Activated CD4-positive, alpha-beta memory T cell treated with anti-CD3 and anti-CD28 coated beads, Interleukin-2, amount 10 ng/mL, durations not matched to agents 7 days and 5 days (primary cell): Measurements from ENCODE around the gene SLC4A9. TPM values are rescaled to one million over a fixed set of nuclear protein-coding genes. Genes with fewer than 3 reads are reported as not detected.

Experiments used
- CTCF ChIA-PET: fragments of 350-600 bp; sonication (Branson Sonifier 250); formaldehyde crosslinking; loops from one replicate; lab custom pipeline; 2021; ENCODE audit warnings: antibody characterized with exemption, inconsistent platforms; lab: Charles Lee
- POLR2A ChIA-PET: fragments of 350-600 bp; sonication (Branson Sonifier 250); formaldehyde crosslinking; loops from one replicate; lab custom pipeline; 2021; ENCODE audit warnings: antibody characterized with exemption; lab: Charles Lee
- DNase-seq: peaks from one replicate; pipeline ENCODE4 v3.0.0-alpha.2; 2020
- H3K27ac Mint-ChIP-seq: one replicate; pipeline ENCODE4 v1.8.0; 2021; ENCODE audit warnings: mild to moderate bottlenecking, mixed read lengths
- H3K27me3 Mint-ChIP-seq: one replicate; pipeline ENCODE4 v1.8.0; 2021; ENCODE audit warnings: mixed read lengths
- H3K36me3 Mint-ChIP-seq: one replicate; pipeline ENCODE4 v1.8.0; 2021; ENCODE audit warnings: low read depth, mixed read lengths
- H3K4me1 Mint-ChIP-seq: one replicate; pipeline ENCODE4 v1.8.0; 2021; ENCODE audit warnings: mixed read lengths
- H3K4me3 Mint-ChIP-seq: one replicate; pipeline ENCODE4 v1.8.0; 2021; ENCODE audit warnings: mild to moderate bottlenecking, mixed read lengths
- H3K9me3 Mint-ChIP-seq: one replicate; pipeline ENCODE4 v1.8.0; 2021; ENCODE audit warnings: mixed read lengths
- total RNA-seq, 2 experiments: library from RNA; stranded (reverse); gene quantifications; one replicate each; pipeline ENCODE4 v1.2.3, GENCODE V29; 2021

SLC4A9 gene
- total RNA-seq, 2 experiments from 2014 or later = 0.43 to 0.78 TPM

DNA sequence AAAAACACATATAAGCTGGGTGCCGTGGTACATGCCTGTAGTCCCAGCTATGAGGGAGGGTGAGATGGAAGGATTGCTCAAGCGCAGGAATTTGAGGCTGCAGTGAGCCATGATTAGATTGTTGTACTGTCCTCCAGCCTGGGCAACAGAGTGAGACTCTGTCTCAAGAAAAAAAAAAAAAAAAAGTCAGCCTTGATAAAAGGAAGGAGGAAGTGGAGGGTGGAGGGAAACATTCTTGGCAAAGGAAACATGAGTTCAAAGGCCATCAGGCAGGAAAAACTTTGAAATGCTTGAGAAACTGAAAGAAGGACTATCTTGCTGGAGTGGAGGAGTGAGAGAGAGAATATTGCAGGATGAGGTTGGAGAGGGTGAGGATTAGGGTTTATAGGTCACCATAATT, 23.3 kb downstream of the SLC4A9 start:
- Mint-ChIP-seq H3K36me3 (peaks cover 3% of the 10 kb centered on the region), H3K9me3 (no peaks in the 10 kb centered on the region), H3K4me1 (peaks cover 4% of the 10 kb centered on the region), H3K27ac (no peak overlapping the region), H3K4me3 (no peak overlapping the region), H3K27me3 (no peaks in the 10 kb centered on the region)
- ChIA-PET CTCF (interaction anchor here (0.7 to 1.7 kb wide), 2 partner anchors 11 to 820 kb away, joined by 4 to 5 read pairs; no protein-coding TSS in a partner anchor), POLR2A (no interaction called here)
- DNase-seq = no peak

DNA sequence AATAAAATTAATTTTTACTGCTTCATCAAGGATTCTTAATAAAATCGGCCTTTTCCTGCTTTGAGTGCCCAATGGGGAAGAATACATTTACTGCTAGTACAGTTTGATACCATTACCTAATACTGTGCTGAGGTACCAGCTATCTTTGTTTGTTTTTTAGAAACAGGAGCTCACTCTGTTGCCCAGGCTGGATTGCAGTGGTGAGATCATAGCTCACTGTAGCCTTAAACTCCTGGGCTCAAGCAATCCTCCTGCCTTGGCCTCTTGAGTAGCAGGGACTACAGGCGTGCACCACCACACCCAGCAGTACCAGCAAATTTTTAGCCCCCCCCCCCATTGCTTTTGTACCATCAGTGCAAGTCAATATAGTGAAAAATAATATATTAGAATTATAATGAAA, 28.1 kb downstream of the SLC4A9 start:
- Mint-ChIP-seq H3K27me3 (no peaks in the 10 kb centered on the region), H3K9me3 (no peaks in the 10 kb centered on the region), H3K4me1 (peaks cover 6% of the 10 kb centered on the region), H3K27ac (no peak overlapping the region), H3K36me3 (peaks cover 8% of the 10 kb centered on the region), H3K4me3 (no peak overlapping the region)
- ChIA-PET POLR2A (interaction anchor here (0.9 kb wide), 1 partner anchor 13 kb away, joined by 3 read pairs; the partner anchor contains the start of gene ANKHD1), CTCF (interaction anchor here (0.6 to 4.2 kb wide), 3 partner anchors 15 to 234 kb away, joined by 3 to 25 read pairs (median 4); no protein-coding TSS in a partner anchor)
- no peak for DNase-seq

DNA sequence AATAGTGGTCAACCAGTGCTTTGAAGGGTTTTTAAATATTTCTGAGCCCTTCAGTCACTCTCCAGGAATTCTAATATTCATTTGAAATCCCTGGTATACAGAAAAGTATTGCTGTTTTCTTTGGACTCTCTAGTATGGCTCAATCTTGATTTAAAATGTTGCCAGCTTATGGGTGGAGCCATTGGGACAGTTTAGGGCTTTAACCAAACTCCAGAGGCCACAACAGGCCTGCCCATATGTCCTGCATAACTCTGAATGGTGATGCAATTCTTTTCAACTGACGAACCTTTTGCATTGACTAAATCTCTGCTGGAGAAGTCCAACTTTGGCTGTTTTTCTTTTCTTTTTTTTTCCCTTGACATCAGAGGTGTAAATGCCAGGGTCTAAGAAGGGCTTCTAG, 31.3 kb downstream of the SLC4A9 start:
- DNase-seq = no peak
- CTCF ChIA-PET = interaction anchor here (2.0 kb wide), 1 partner anchor 19 kb away, joined by 4 read pairs; no protein-coding TSS in a partner anchor
- no peak overlapping the region for H3K4me3 Mint-ChIP-seq
- peaks cover 2% of the 10 kb centered on the region for H3K4me1 Mint-ChIP-seq
- no peak overlapping the region for H3K27ac Mint-ChIP-seq
- H3K27me3 Mint-ChIP-seq = no peaks in the 10 kb centered on the region
- peaks cover 5% of the 10 kb centered on the region for H3K36me3 Mint-ChIP-seq
- POLR2A ChIA-PET = interaction anchor here (0.7 kb wide), 1 partner anchor 10 kb away, joined by 3 read pairs; no protein-coding TSS in a partner anchor
- H3K9me3 Mint-ChIP-seq = no peaks in the 10 kb centered on the region

DNA sequence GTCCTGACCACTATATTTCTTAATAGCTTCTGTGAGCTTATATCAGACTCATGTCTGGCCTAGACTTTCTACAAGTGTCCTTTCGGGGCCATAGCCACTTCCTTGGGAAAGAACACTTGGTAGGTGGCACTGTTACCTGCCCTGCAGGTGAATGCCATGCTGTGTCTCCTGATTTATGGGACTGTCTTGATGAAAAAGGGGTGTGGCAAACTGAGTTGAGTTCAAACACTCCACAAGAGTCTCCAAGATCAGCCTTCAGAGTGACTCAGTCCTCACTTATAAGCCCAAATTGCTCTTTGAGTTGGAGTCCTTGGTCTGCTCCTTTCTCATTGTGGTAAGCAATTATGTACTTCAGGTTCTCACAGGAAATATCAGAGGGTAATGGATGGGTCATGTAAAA, 31.7 kb downstream of the SLC4A9 start:
- no peaks in the 10 kb centered on the region for H3K27me3 Mint-ChIP-seq
- peaks cover 2% of the 10 kb centered on the region for H3K4me1 Mint-ChIP-seq
- DNase-seq = no peak
- H3K27ac Mint-ChIP-seq = no peak overlapping the region
- POLR2A ChIA-PET = interaction anchor here (0.7 kb wide), 1 partner anchor 10 kb away, joined by 3 read pairs; no protein-coding TSS in a partner anchor
- CTCF ChIA-PET = interaction anchor here (2.0 kb wide), 1 partner anchor 20 kb away, joined by 4 read pairs; no protein-coding TSS in a partner anchor
- H3K9me3 Mint-ChIP-seq = no peaks in the 10 kb centered on the region
- peaks cover 5% of the 10 kb centered on the region for H3K36me3 Mint-ChIP-seq
- H3K4me3 Mint-ChIP-seq = no peak overlapping the region

DNA sequence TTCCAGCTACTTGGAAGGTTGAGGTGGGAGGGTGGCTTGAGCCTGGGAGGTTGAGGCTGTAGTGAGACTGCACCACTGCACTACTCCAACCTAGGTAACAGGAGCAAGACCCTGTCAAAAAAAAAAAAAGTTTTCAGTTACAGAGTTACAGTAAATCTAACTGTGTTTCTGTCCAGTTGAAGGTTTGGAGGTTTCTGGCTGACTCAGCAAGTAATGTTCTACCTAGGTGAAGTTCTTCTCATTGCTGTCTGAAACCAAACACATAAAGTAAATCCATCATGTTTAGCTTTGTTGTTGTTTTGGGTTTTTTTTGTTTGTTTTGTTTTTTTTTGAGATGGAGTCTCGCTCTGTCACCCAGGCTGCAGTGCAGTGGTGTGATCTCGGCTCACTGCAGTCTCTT, 33.7 kb downstream of the SLC4A9 start:
- CTCF ChIA-PET = no interaction called here
- H3K4me3 Mint-ChIP-seq = no peak overlapping the region
- peaks cover 2% of the 10 kb centered on the region for H3K4me1 Mint-ChIP-seq
- POLR2A ChIA-PET = interaction anchor here (1.2 to 2.1 kb wide), 3 partner anchors 8 to 303 kb away, joined by 3 to 5 read pairs (median 5); partner anchors contain the start of gene ANKHD1
- H3K27me3 Mint-ChIP-seq = no peaks in the 10 kb centered on the region
- no peak for DNase-seq
- no peaks in the 10 kb centered on the region for H3K9me3 Mint-ChIP-seq
- no peak overlapping the region for H3K27ac Mint-ChIP-seq
- peaks cover 5% of the 10 kb centered on the region for H3K36me3 Mint-ChIP-seq

DNA sequence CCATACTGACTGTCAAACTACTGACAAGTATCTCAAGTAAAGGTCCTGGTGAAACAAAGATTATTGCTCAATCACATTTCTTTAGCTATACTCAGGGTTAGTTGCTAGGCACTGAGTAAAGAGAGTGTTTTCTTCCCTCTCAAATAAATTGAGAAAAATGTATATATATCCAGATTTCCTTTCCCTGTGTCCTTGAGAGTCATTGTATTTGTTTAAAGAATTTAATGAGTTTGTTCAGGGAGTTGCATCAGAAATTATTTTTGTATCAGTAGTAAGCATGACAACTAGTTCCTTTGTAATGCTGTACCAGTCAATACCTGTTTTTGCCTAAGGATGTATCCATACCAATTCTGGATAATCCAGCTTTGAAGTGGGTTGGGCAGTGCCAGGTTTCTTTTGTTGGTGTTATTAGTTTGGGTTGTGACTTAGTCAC, 38.4 kb downstream of the SLC4A9 start:
- ChIA-PET CTCF (interaction anchor here (0.7 kb wide), 1 partner anchor 629 kb away, joined by 3 read pairs; no protein-coding TSS in a partner anchor), POLR2A (no interaction called here)
- H3K9me3 Mint-ChIP-seq = no peaks in the 10 kb centered on the region
- DNase-seq = no peak
- H3K27me3 Mint-ChIP-seq = no peaks in the 10 kb centered on the region
- no peak overlapping the region for H3K27ac Mint-ChIP-seq
- H3K36me3 Mint-ChIP-seq = peaks cover 8% of the 10 kb centered on the region
- H3K4me3 Mint-ChIP-seq = no peak overlapping the region
- H3K4me1 Mint-ChIP-seq = peaks cover 16% of the 10 kb centered on the region

DNA sequence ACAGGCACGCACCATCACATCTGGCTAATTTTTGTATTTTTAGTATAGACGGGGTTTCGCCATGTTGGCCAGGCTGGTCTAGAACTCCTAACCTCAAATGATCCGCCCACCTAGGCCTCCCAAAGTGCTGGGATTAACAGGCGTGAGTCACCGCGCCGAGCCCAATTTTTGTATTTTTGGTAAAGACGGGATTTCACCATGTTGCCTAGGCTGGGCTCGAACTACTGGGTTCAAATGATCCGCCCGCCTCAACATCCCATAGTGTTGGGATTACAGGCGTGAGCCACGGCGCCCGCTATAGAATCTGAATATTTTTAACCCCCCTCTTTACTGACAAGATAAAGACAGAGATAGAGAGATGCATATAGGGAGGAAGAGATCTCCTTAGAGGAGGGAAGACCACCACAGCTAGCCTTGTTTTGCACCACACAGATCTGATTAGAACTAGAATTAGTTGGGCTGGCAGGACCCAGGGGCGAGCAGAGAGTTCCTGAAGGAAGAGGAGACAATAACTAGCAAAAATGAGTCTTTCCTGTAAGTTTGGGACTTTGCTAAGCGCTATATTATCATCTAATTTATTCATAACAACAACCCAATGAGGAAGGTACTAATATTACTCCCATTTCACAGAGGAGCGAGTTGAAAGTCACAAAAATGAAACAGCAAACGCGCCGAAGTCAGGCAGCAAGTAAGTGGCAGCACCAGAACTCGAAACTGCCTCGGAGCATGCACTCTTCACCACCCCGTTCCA, 40.2 kb downstream of the SLC4A9 start:
- ChIA-PET POLR2A (interaction anchor here (1.1 to 2.9 kb wide), 22 partner anchors 12 to 1219 kb away, joined by 3 to 39 read pairs (median 6); partner anchors contain the start of genes DIAPH1, EIF4EBP3, HARS1 and HARS2), CTCF (interaction anchor here (1.0 to 3.5 kb wide), 4 partner anchors 37 to 237 kb away, joined by 3 to 11 read pairs (median 7); partner anchors contain the start of gene HBEGF)
- Mint-ChIP-seq H3K27ac (peak overlapping the region; percentile 76), H3K27me3 (no peaks in the 10 kb centered on the region), H3K4me3 (no peak overlapping the region), H3K36me3 (peaks cover 20% of the 10 kb centered on the region), H3K4me1 (peaks cover 30% of the 10 kb centered on the region), H3K9me3 (no peaks in the 10 kb centered on the region)
- no peak for DNase-seq

DNA sequence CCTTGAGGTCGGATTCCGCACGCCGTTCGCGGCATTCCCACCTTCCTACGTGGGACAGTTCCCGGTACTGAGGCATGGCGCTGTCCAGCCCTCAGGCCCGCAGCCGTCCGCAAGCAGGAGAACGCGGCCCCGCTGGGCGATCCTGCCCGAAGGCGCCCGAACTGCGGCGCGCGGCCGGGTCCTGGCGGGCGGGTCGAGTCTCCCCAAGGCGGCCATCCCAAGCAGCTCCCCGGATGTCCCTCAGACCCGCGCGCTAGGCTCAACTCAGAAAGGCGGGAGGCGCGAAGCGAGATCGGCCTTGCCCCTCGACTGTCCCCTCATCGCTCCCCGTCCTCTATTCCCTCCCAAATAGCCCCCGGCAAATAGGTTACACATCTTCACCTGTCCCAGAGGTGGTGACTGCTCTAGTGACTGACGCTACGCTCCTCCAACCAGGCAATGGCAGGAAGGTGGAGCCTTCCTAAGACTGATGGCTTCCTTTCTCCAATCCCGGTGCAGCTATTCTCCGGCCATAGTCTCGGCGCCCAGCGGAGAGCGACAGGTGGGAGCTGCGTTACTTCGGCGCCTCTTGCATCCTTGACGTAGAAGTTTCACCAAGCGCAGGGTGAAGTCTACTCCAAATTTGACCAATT, 40.9 kb downstream of the SLC4A9 start:
- Mint-ChIP-seq H3K36me3 (peaks cover 21% of the 10 kb centered on the region), H3K9me3 (no peaks in the 10 kb centered on the region), H3K27me3 (no peaks in the 10 kb centered on the region), H3K27ac (peak overlapping the region; percentile 76), H3K4me1 (peaks cover 32% of the 10 kb centered on the region), H3K4me3 (no peak overlapping the region)
- CTCF ChIA-PET = interaction anchor here (0.6 to 3.5 kb wide), 12 partner anchors 28 to 1935 kb away, joined by 3 to 13 read pairs (median 3); partner anchors contain the start of gene HBEGF
- peak; percentile 87 for DNase-seq
- POLR2A ChIA-PET = interaction anchor here (0.7 to 2.9 kb wide), 47 partner anchors 8 to 1219 kb away, joined by 3 to 39 read pairs (median 5); partner anchors contain the start of genes APBB3, CD14, DIAPH1 and EIF4EBP3

DNA sequence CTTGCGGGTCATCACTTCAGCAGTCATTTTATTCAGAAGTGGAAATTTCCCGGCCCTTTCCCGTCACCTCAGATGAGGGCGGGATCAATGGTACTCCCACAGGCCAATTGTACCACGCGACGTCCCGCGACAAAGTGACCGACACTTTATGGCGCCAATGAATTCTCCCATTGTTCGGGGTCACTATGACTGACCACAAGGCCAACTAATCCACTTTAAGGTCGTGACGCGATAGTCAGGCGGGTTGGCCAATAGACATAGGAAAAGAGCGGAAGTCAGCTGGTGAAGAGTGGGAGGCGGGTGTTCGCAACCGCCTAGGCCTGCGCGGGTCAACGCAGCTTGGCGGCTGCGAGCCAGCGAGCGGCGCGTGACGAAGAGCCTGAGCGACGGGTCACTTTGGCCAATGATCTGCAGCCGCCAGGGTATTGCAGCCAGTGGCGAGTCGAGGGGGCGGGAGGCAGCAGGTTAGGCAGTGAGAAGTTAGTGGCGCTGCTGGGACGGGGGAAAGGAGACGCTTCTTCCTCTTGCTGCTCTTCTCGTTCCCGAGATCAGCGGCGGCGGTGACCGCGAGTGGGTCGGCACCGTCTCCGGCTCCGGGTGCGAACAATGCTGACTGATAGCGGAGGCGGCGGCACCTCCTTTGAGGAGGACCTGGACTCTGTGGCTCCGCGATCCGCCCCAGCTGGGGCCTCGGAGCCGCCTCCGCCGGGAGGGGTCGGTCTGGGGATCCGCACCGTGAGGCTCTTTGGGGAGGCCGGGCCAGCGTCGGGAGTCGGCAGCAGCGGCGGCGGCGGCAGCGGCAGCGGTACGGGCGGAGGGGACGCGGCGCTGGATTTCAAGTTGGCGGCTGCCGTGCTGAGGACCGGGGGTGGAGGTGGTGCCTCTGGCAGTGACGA, 41.6 kb downstream of the SLC4A9 start, which contains the start of gene ANKHD1:
TSS of gene ANKHD1 (plus strand) at position 472 of the 896 bp plus-strand sequence. CDS start at position 607, 135 bp downstream.
- CTCF ChIA-PET = interaction anchor here (0.6 to 3.5 kb wide), 18 partner anchors 29 to 1936 kb away, joined by 3 to 13 read pairs (median 4); partner anchors contain the start of gene HBEGF
- peak; percentile 98 for DNase-seq
- POLR2A ChIA-PET = interaction anchor here (0.7 to 2.9 kb wide), 54 partner anchors 8 to 1218 kb away, joined by 3 to 39 read pairs (median 5); partner anchors contain the start of genes APBB3, CD14, DIAPH1 and EIF4EBP3
- H3K4me3 Mint-ChIP-seq = no peak within 1 kb of the TSS
- H3K27ac Mint-ChIP-seq = peak within 1 kb of the TSS; percentile 76
- peaks cover 34% of the 10 kb centered on the region for H3K4me1 Mint-ChIP-seq
- H3K9me3 Mint-ChIP-seq = no peaks in the 10 kb centered on the region
- H3K27me3 Mint-ChIP-seq = no peaks in the 10 kb centered on the region
- peaks cover 26% of the 10 kb centered on the region for H3K36me3 Mint-ChIP-seq

DNA sequence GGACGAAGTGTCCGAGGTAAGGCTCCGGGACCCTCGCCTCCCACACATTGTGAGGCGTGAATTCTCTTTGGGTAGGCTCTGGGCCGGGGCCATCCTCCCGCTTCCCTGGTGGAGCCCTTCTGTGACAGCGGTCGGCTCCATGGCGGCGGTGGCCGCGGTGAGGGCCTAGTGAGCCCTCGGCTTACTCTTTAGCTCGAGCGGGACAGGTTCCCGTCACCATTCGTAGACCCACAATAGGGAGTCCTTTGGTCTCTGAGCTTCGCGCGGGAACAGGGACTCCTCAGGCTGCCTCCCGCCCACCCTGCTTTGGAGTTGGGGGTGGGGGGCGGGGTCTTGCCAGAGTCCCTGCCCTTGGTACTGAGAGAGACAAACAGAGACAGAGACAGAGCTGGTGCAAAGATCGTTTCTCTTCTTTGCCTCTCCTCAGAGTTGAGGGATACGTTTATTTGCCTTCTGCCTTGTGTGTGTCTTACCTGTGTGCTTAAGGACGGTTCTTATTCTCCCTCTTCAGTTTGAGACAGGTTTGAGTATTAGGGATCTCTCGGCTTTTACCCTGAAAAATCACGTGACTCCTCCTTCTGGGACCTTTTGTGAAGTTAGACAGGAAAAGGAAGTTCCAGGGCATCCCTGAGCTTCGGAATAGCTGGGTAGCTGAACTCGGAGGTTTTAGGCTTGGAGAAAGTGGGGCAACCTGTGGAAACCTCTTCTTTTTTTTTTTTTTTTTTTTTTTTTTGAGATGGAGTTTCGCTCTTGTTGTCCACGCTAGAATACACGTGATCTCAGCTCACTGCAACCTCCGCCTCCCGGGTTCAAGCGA, 42.5 kb downstream of the SLC4A9 start:
- ChIA-PET POLR2A (interaction anchor here (0.6 to 2.9 kb wide), 29 partner anchors 9 to 1206 kb away, joined by 3 to 39 read pairs (median 5); partner anchors contain the start of genes EIF4EBP3, HARS1, HARS2 and HBEGF), CTCF (interaction anchor here (0.6 to 3.5 kb wide), 13 partner anchors 30 to 295 kb away, joined by 3 to 13 read pairs (median 4); partner anchors contain the start of genes EIF4EBP3 and HBEGF)
- Mint-ChIP-seq H3K9me3 (no peaks in the 10 kb centered on the region), H3K27ac (no peak overlapping the region), H3K36me3 (peaks cover 27% of the 10 kb centered on the region), H3K27me3 (no peaks in the 10 kb centered on the region), H3K4me3 (no peak overlapping the region), H3K4me1 (peaks cover 34% of the 10 kb centered on the region)
- peak; percentile 59 for DNase-seq

DNA sequence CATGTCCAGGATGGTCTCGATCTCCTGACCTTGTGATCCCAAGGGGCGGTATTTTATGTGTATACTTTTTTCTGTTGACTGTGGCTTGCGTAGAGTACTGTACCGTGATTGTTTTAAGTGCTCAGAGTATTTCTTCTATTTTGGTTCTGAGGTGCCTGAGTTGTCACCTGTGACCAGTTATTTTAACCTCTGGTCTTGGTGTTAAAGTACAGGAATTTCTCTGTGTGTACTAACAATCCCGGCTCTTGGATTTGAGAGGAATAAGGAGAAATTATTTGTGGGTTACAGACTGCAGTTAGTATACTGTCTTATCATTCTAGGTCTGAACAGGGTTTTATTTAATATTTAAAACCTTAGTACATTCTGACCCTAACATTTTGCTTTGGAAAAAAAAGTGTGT, 43.6 kb downstream of the SLC4A9 start:
- CTCF ChIA-PET = no interaction called here
- no peaks in the 10 kb centered on the region for H3K27me3 Mint-ChIP-seq
- H3K27ac Mint-ChIP-seq = no peak overlapping the region
- no peaks in the 10 kb centered on the region for H3K9me3 Mint-ChIP-seq
- no peak for DNase-seq
- POLR2A ChIA-PET = no interaction called here
- no peak overlapping the region for H3K4me3 Mint-ChIP-seq
- H3K4me1 Mint-ChIP-seq = peaks cover 36% of the 10 kb centered on the region
- H3K36me3 Mint-ChIP-seq = peaks cover 30% of the 10 kb centered on the region
